AG10803 (cell line): ENCODE results near the gene SELENOP.

Experiments
- DNase-seq: peaks from one replicate; pipeline ENCODE4 v3.0.0; 2010; ENCODE audit warnings: low read depth
- H3K4me3 ChIP-seq: 2 replicates; pipeline ENCODE4 v1.5.1; 2011; ENCODE audit warnings: mild to moderate bottlenecking, low read length, control low read depth
- CTCF ChIP-seq: conservative IDR thresholded peaks from 2 replicates; pipeline ENCODE4 v1.5.1; 2011; ENCODE audit warnings: mild to moderate bottlenecking, low read length, control low read depth, inconsistent platforms

Gene SELENOP

GRCh38 chr5:42840269-42840668, 28.6 kb upstream of the SELENOP start:
- H3K4me3 ChIP-seq = no peak overlapping the region
- peak; percentile 95 for DNase-seq
- no peak for TF ChIP-seq CTCF

- no peak overlapping the region for H3K4me3 ChIP-seq
- TF ChIP-seq CTCF = no peak
- no peak for DNase-seq
Observed at GRCh38 chr5:42839196-42839595, 27.5 kb upstream of the SELENOP start.

DNA sequence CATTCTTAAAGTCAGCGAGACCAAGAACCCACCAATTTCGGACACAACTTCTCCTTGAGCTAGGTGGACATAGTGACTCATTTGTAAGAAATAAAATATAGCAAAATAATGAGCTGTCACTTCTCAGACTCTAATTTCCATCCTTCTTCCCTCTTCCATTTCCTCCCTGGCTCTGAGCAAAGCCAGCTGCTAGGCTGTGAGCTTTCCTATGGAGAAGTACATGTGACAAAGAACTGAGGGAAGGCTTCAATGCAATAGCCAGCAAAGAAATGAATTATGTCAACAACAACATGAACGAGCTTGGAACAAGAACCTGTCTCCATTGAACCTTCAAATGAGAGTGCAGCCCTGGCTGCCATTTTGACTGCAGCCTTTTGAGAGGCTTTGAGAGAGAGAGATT, 25.9 kb upstream of the SELENOP start:
- H3K4me3 ChIP-seq = no peak overlapping the region
- DNase-seq = no peak
- TF ChIP-seq CTCF = no peak

- no peak overlapping the region for H3K4me3 ChIP-seq
- DNase-seq = no peak
- TF ChIP-seq CTCF = no peak
Observed at GRCh38 chr5:42836070-42836769, 24.5 kb upstream of the SELENOP start.

DNA sequence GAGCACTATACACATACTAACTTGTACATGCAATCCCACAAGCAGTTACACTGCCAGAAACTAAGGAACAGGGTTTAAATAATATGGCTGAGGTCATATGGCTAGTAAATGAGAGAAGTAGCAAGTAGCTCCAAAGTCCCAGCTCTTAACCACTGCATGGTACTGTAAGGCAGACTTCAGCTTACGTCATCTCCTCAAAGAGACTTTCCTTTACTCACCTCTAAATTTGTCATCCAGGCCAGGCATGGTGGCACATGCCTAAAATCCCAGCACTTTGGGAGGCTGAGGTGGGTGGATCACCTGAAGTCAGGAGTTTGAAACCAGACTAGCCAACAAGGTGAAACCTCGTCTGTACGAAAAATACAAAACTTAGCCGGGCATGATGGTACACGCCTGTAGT, 20.4 kb upstream of the SELENOP start:
- DNase-seq = no peak
- no peak for TF ChIP-seq CTCF
- no peak overlapping the region for H3K4me3 ChIP-seq

- no peak overlapping the region for H3K4me3 ChIP-seq
- no peak for DNase-seq
- no peak for TF ChIP-seq CTCF
Observed at GRCh38 chr5:42830924-42831323, 19.2 kb upstream of the SELENOP start.

GRCh38 chr5:42828671-42829070, 17.0 kb upstream of the SELENOP start:
- no peak for TF ChIP-seq CTCF
- H3K4me3 ChIP-seq = no peak overlapping the region
- no peak for DNase-seq
